ENCODE measurements around the gene NHLH1.

DNA sequence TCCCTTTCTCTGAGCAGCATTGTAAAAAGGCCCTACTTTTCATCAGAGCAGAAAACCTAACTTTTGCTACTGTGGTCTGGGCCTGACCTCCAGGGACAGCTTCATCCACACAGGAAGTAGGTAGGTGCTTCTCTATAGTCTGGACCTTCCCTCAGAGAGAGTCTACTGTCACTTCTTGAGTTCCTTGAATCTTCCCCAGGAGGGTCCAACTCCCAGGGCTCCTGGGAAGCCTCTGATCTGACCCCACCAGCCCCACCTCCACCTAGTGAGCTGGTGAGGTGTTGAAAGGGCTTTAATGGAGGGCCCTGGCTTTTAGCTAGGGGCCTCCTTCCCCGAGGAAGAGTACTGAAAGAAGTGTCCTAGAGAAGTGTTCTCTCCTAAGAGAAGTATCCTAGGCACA is 30.8 kb downstream of the NHLH1 start:
- TF ChIP-seq CTCF (IDR thresholded peaks at IDR 0.05) (no peak), POLR2AphosphoS5 (IDR thresholded peaks at IDR 0.05) (no peak), POLR2A (IDR thresholded peaks at IDR 0.05) (no peak), EP300 (IDR thresholded peaks at IDR 0.05) (no peak)
